Measurements from ENCODE around the gene PLAC1.

Gene PLAC1

DNA sequence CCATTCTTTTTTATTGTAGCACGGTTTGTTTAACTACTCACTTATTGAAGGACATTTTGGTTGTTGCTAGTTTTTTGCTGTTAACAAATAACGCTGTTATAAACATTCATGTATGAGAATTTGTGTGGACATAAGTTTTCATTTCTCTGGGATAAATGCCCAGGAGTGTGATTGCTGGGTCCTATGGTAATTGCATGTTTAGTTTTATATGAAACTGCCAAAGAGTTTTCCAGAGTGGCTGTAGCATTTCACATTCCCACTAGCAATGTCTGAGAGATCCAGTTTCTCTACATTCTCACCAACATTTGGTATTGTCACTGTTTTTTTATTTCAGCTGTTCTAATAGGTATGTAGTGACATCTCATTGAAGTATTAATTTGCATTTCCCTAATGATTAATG lies 66.8 kb downstream of the PLAC1 start:
- H3K27ac ChIP-seq, result no peak overlapping the region
- TF ChIP-seq, protein P1, sequence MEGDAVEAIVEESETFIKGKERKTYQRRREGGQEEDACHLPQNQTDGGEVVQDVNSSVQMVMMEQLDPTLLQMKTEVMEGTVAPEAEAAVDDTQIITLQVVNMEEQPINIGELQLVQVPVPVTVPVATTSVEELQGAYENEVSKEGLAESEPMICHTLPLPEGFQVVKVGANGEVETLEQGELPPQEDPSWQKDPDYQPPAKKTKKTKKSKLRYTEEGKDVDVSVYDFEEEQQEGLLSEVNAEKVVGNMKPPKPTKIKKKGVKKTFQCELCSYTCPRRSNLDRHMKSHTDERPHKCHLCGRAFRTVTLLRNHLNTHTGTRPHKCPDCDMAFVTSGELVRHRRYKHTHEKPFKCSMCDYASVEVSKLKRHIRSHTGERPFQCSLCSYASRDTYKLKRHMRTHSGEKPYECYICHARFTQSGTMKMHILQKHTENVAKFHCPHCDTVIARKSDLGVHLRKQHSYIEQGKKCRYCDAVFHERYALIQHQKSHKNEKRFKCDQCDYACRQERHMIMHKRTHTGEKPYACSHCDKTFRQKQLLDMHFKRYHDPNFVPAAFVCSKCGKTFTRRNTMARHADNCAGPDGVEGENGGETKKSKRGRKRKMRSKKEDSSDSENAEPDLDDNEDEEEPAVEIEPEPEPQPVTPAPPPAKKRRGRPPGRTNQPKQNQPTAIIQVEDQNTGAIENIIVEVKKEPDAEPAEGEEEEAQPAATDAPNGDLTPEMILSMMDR (conservative IDR thresholded peaks at IDR 0.05; ENCODE audit: low read depth), result no peak
- no peak for DNase-seq (ENCODE audit: low spot score)
- ChIA-PET CTCF (interaction anchor here (0.6 kb wide), 1 partner anchor 1385 kb away, joined by 3 read pairs; no protein-coding TSS in a partner anchor), POLR2A (ENCODE audit: low non-redundant PET) (no interaction called here)

DNA sequence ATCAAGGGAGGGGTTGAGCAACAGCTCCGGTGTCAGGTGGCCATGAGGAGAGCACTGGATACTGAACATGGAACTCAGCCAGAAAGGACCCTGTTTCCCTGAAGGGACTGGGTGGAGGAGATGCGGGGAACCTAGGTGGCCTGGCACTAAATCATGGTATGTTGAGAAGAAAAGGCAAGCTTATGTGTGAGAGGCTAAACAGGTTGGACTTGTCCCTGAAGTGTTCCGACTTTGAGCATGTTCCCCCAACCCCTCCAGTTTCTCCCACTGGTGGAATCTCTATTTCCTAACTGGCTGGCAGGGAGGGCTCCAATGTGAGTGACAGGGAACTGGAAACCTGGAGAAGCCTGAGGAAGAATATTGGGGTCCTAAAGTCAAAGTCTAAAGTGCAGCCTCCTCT lies 69.5 kb downstream of the PLAC1 start:
- TF ChIP-seq, protein P1 (conservative IDR thresholded peaks at IDR 0.05; ENCODE audit: low read depth), result no peak
- ChIA-PET POLR2A (ENCODE audit: low non-redundant PET) (no interaction called here), CTCF (no interaction called here)
- no peak overlapping the region for H3K27ac ChIP-seq
- DNase-seq (ENCODE audit: low spot score), result no peak

- no peak overlapping the region for H3K27ac ChIP-seq
- ChIA-PET CTCF (no interaction called here), POLR2A (ENCODE audit: low non-redundant PET) (no interaction called here)
- TF ChIP-seq, protein P1 (conservative IDR thresholded peaks at IDR 0.05; ENCODE audit: low read depth), result no peak
- no peak for DNase-seq (ENCODE audit: low spot score)
These were observed 77.4 kb downstream of the PLAC1 start for GRCh38 chrX:134580907-134581306.

- ChIA-PET CTCF (no interaction called here), POLR2A (ENCODE audit: low non-redundant PET) (no interaction called here)
- TF ChIP-seq, protein P1 (conservative IDR thresholded peaks at IDR 0.05; ENCODE audit: low read depth), result no peak
- H3K27ac ChIP-seq, result no peak overlapping the region
- DNase-seq (ENCODE audit: low spot score), result no peak
These were observed 84.6 kb downstream of the PLAC1 start for GRCh38 chrX:134573683-134574035.

- TF ChIP-seq, protein P1 (conservative IDR thresholded peaks at IDR 0.05; ENCODE audit: low read depth), result no peak
- ChIA-PET CTCF (no interaction called here), POLR2A (ENCODE audit: low non-redundant PET) (no interaction called here)
- no peak overlapping the region for H3K27ac ChIP-seq
- DNase-seq (ENCODE audit: low spot score), result peak; percentile 56
These were observed 85.2 kb downstream of the PLAC1 start for GRCh38 chrX:134572816-134573682.

DNA sequence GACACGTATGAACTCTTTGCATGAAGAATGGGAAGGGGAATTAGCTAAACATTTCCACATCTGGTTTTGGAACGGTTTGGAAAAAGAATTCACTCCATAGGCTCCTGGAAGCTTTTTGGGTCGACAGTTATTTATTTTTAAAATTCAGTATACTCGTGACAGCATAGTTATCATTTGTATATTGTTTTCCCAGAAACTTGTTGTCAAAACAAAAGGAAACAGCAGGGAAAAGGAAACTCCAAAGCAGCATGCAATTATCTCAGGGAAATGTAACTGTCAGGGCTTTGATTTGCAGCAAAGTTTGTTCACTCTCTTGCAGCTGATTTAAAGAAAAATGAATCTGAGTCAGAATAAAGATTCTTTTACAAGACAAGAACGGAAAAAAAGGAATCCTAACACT lies 86.5 kb downstream of the PLAC1 start:
- DNase-seq (ENCODE audit: low spot score), result no peak
- ChIA-PET CTCF (no interaction called here), POLR2A (ENCODE audit: low non-redundant PET) (no interaction called here)
- H3K27ac ChIP-seq, result no peak overlapping the region
- TF ChIP-seq, protein P1 (conservative IDR thresholded peaks at IDR 0.05; ENCODE audit: low read depth), result no peak
